Stomach (tissue), 9 donors: ENCODE data around the gene EFL1. TPM values are rescaled to one million over a fixed set of nuclear protein-coding genes. Genes with fewer than 3 reads are reported as not detected.

Experiments
- DNase-seq, 2 donors: peaks; one replicate each; pipeline versions ENCODE4 v3.0.0 to v3.0.0-alpha.2; 2013 to 2019
- H3K27ac ChIP-seq, 5 donors: fragments of 200-600 bp in 4 of 5; sonication (generic) in 4 of 5; one replicate each; pipeline ENCODE4 v1.5.1; 2013 to 2019; ENCODE audit warnings: mild to moderate bottlenecking in 1 of 5, moderate library complexity in 1 of 5
- H3K27me3 ChIP-seq, 3 donors: fragments of 200-600 bp; sonication (generic); one replicate each; pipeline ENCODE4 v1.5.1; 2017 to 2019; ENCODE audit warnings: mixed run types in 1 of 3
- H3K36me3 ChIP-seq, 4 donors: fragments of 200-600 bp; sonication (generic); 1 replicate in 3 of 4; 2 replicates in 1 of 4; pipeline ENCODE4 v1.5.1; 2016 to 2019
- H3K4me1 ChIP-seq, 4 donors: fragments of 200-600 bp; sonication (generic); one replicate each; pipeline ENCODE4 v1.5.1; 2016 to 2019
- H3K4me3 ChIP-seq, 4 donors: fragments of 200-600 bp; sonication (generic) in 3 of 4; one replicate each; pipeline ENCODE4 v1.5.1; 2016 to 2019; ENCODE audit warnings: mild to moderate bottlenecking in 1 of 4
- H3K9me3 ChIP-seq, 4 donors: fragments of 200-600 bp; sonication (generic); one replicate each; pipeline ENCODE4 v1.5.1; 2016 to 2019
- CTCF ChIP-seq, 7 experiments: fragments of 450-650 bp in 4 of 7; fragments of 200-600 bp in 3 of 7; sonication (generic) in 3 of 7; IDR thresholded peaks; one replicate each; pipeline ENCODE4 v1.5.1; 2016 to 2019; ENCODE audit warnings: antibody characterized with exemption in 7 of 7, control low read depth in 2 of 7, mild to moderate bottlenecking in 1 of 7
- EP300 ChIP-seq: sonication (generic); formaldehyde crosslinking; IDR thresholded peaks from one replicate; pipeline ENCODE4 v1.6.1; 2017; ENCODE audit warnings: antibody characterized with exemption
- POLR2A ChIP-seq, 4 donors: fragments of 450-650 bp; IDR thresholded peaks; one replicate each; pipeline ENCODE4 v1.6.1; 2016; ENCODE audit warnings: antibody characterized with exemption in 4 of 4, control low read depth in 2 of 4, mild to moderate bottlenecking in 1 of 4, moderate library complexity in 1 of 4
- POLR2AphosphoS5 ChIP-seq, 3 donors: sonication (generic); formaldehyde crosslinking; IDR thresholded peaks; one replicate each; pipeline ENCODE4 v1.6.1; 2016; ENCODE audit warnings: antibody characterized with exemption in 3 of 3
- WGBS, 5 donors: extraction: QIAGEN DNeasy Blood & Tissue Kit in 3 of 5; methylation state at CpG; one replicate each; pipeline versions ENCODE4 v1.1.5 to v1.1.7; 2013 to 2018; 5-methylcytosine and 5-hydroxymethylcytosine counted together
- intact Hi-C: fragments of 100-400 bp; cut with DNase I; formaldehyde crosslinking; loops from one replicate; pipeline ENCODE4 v1.15.1; 2023; ENCODE audit warnings: low total_unique reads
- polyA plus RNA-seq, 3 donors: library from polyadenylated mRNA; stranded (reverse); fragments of 200-250 nt; gene quantifications; one replicate each; pipeline ENCODE4 v1.2.3, GENCODE V29; 2013
- total RNA-seq, 5 donors: library from RNA; depleted of rRNA; stranded (reverse); fragments of >200 nt; gene quantifications; one replicate each; pipeline versions ENCODE4 v1.1.0 to v1.2.3, GENCODE V29; 2014 to 2016
- donor health status: healthy with polysubstance abuse.
- donor health status: Bipolar disorder and iron deficiency.
- donor health status: healthy.

EFL1 gene
- total and polyA plus RNA-seq, 8 donors: 4.6 to 19.8 (median 11.1) TPM

- H3K27me3 ChIP-seq: no peaks in the 10 kb centered on the region
- intact Hi-C loops: no loop called here
- no peak overlapping the region for H3K4me3 ChIP-seq
- no peak for DNase-seq
- no peak for TF ChIP-seq EP300
- TF ChIP-seq POLR2A (IDR thresholded peaks at IDR 0.05): no peak
- no peak for TF ChIP-seq CTCF (IDR thresholded peaks at IDR 0.05)
- TF ChIP-seq POLR2AphosphoS5 (IDR thresholded peaks at IDR 0.05): no peak
- H3K4me1 ChIP-seq: peaks cover 0 to 10% (median 0%) of the 10 kb centered on the region in 4 donors
- H3K9me3 ChIP-seq: no peaks in the 10 kb centered on the region
- no peak overlapping the region for H3K27ac ChIP-seq
- H3K36me3 ChIP-seq: peaks cover 3 to 66% (median 54%) of the 10 kb centered on the region in 4 donors
- 98 to 100% (median 99%) methylated on average over 3 of the region's 3 CpGs for WGBS, 5 donors
These were observed 126.9 kb downstream of the EFL1 start for GRCh38 chr15:82135638-82136037.

GRCh38 chr15:82134461-82134860 is 128.1 kb downstream of the EFL1 start:
- Histone ChIP-seq H3K4me3 (no peak overlapping the region), H3K27me3 (no peaks in the 10 kb centered on the region), H3K4me1 (no peaks in the 10 kb centered on the region), H3K27ac (no peak overlapping the region), H3K9me3 (no peaks in the 10 kb centered on the region), H3K36me3 (peaks cover 3 to 78% (median 66%) of the 10 kb centered on the region in 4 donors)
- DNase-seq: no peak
- intact Hi-C loops: no loop called here
- WGBS, 5 donors: 89 to 97% (median 93%) methylated on average over 3 of the region's 3 CpGs
- TF ChIP-seq POLR2AphosphoS5 (IDR thresholded peaks at IDR 0.05) (no peak), EP300 (no peak), POLR2A (IDR thresholded peaks at IDR 0.05) (no peak), CTCF (IDR thresholded peaks at IDR 0.05) (no peak)

GRCh38 chr15:82133251-82133650 is 129.3 kb downstream of the EFL1 start:
- Histone ChIP-seq H3K4me1 (no peaks in the 10 kb centered on the region), H3K27me3 (no peaks in the 10 kb centered on the region), H3K27ac (no peak overlapping the region), H3K4me3 (no peak overlapping the region), H3K9me3 (no peaks in the 10 kb centered on the region), H3K36me3 (peaks cover 3 to 75% (median 64%) of the 10 kb centered on the region in 4 donors)
- TF ChIP-seq POLR2A (IDR thresholded peaks at IDR 0.05) (no peak), POLR2AphosphoS5 (IDR thresholded peaks at IDR 0.05) (no peak), EP300 (no peak), CTCF (IDR thresholded peaks at IDR 0.05) (no peak)
- DNase-seq: no peak
- 88 to 100% (median 95%) methylated on average over 1 of the region's 1 CpG for WGBS, 5 donors
- intact Hi-C loops: no loop called here

GRCh38 chr15:82132742-82133141 is 129.8 kb downstream of the EFL1 start:
- DNase-seq: no peak
- intact Hi-C loops: no loop called here
- H3K9me3 ChIP-seq: no peaks in the 10 kb centered on the region
- H3K27ac ChIP-seq: no peak overlapping the region
- H3K4me1 ChIP-seq: no peaks in the 10 kb centered on the region
- WGBS, 5 donors: 93 to 95% (median 94%) methylated on average over 2 of the region's 2 CpGs
- TF ChIP-seq CTCF (IDR thresholded peaks at IDR 0.05) (no peak), POLR2A (IDR thresholded peaks at IDR 0.05) (no peak)
- H3K4me3 ChIP-seq: no peak overlapping the region
- peaks cover 3 to 70% (median 62%) of the 10 kb centered on the region in 4 donors for H3K36me3 ChIP-seq
- no peaks in the 10 kb centered on the region for H3K27me3 ChIP-seq
